HepG2 (cell line): Measurements from ENCODE around the gene ATP6V0A1. TPM values are rescaled to one million over a fixed set of nuclear protein-coding genes. Genes with fewer than 3 reads are reported as not detected.
A peak's percentile ranks its signal among the peaks of the same experiment; 100 is the strongest.

Source experiments
- ATF6 ChIP-seq: sonication (generic); formaldehyde crosslinking; conservative IDR thresholded peaks from 2 replicates; pipeline ENCODE4 v1.4.0; 2020; ENCODE audit warnings: missing genetic modification reagents
- CHD4 ChIP-seq: fragments of 200-600 bp; sonication (generic); IDR thresholded peaks from 2 replicates; pipeline ENCODE4 v1.7.0; 2017; ENCODE audit warnings: mild to moderate bottlenecking, low read length, borderline replicate concordance
- EZH2 ChIP-seq: conservative IDR thresholded peaks from 2 replicates; pipeline ENCODE4 v1.6.1; 2012; ENCODE audit warnings: mild to moderate bottlenecking, low read depth, low read length, moderate library complexity
- NBN ChIP-seq: fragments of 450-650 bp; conservative IDR thresholded peaks from 2 replicates; pipeline ENCODE4 v1.6.1; 2017
- SRF ChIP-seq: IDR thresholded peaks from 2 replicates; pipeline ENCODE4 v1.6.1; 2011; ENCODE audit warnings: mild to moderate bottlenecking, low read depth, low read length, moderate library complexity
- U2AF1 ChIP-seq: fragments of 200-400 bp; formaldehyde crosslinking; optimal IDR thresholded peaks from 2 replicates; pipeline ENCODE3; 2017; ENCODE audit warnings: mild to moderate bottlenecking, low read depth, low read length
- ZBTB34 ChIP-seq: sonication (generic); formaldehyde crosslinking; IDR thresholded peaks from 2 replicates; pipeline ENCODE4 v1.8.0; 2022; ENCODE audit warnings: mild to moderate bottlenecking, missing genetic modification reagents
- ZFP36L1 ChIP-seq: sonication (generic); formaldehyde crosslinking; IDR thresholded peaks from 2 replicates; pipeline ENCODE4 v1.8.0; 2022; ENCODE audit warnings: mild to moderate bottlenecking, missing genetic modification reagents, moderate library complexity
- ZFP82 ChIP-seq: sonication (generic); formaldehyde crosslinking; IDR thresholded peaks from 2 replicates; pipeline ENCODE4 v1.5.1; 2020; ENCODE audit warnings: mild to moderate bottlenecking, missing genetic modification reagents, borderline replicate concordance
- ZNF12 ChIP-seq: sonication (generic); formaldehyde crosslinking; IDR thresholded peaks from 2 replicates; pipeline ENCODE4 v1.5.0; 2020; ENCODE audit warnings: missing genetic modification reagents
- ZNF281 ChIP-seq: sonication (generic); formaldehyde crosslinking; IDR thresholded peaks from 2 replicates; pipeline ENCODE4 v1.4.0; 2020; ENCODE audit warnings: missing genetic modification reagents, borderline replicate concordance
- polyA plus RNA-seq, 8 experiments: library from polyadenylated mRNA; depleted of rRNA in 3 of 8; stranded (reverse) in 7 of 8; unstranded in 1 of 8; fragments of >200 nt; fragmentation: Illumina TruSeq in 4 of 8; extraction: Trizol in 4 of 8; gene quantifications; 2 replicates each; pipeline versions ENCODE4 v1.2.1 to v1.2.3, GENCODE V29; 2011 to 2016; ENCODE audit warnings: low read depth in 4 of 8, missing spikeins in 1 of 8, mixed read lengths in 1 of 8; ENCODE audit not compliant: insufficient read depth in 1 of 8
- total RNA-seq, 5 experiments: library from RNA; depleted of rRNA; stranded (reverse); fragments of >200 nt; fragmentation: Illumina TruSeq; extraction: Trizol; gene quantifications; 2 replicates each; pipeline ENCODE4 v1.2.3, GENCODE V29; 2016; ENCODE audit warnings: low read depth in 1 of 5
- TF ChIP-seq, protein P1 (sequence below): sonication (generic); formaldehyde crosslinking; IDR thresholded peaks from 2 replicates; pipeline ENCODE4 v1.5.1; 2020; ENCODE audit warnings: mild to moderate bottlenecking, missing genetic modification reagents
- TF ChIP-seq, protein P2 (sequence below): sonication (generic); formaldehyde crosslinking; IDR thresholded peaks from 2 replicates; pipeline ENCODE4 v1.5.0; 2020; ENCODE audit warnings: mild to moderate bottlenecking, missing genetic modification reagents, borderline replicate concordance
- TF ChIP-seq, protein P3 (sequence below): sonication (generic); formaldehyde crosslinking; IDR thresholded peaks from 2 replicates; pipeline ENCODE4 v1.5.0; 2020; ENCODE audit warnings: missing genetic modification reagents, mild to moderate bottlenecking, borderline replicate concordance

ATP6V0A1 gene
- total and polyA plus RNA-seq, 2 of the 13 experiments (the other 11 are each of a cell fraction or from before 2014, with no cell fraction given) = 27.9 to 54.1 TPM

GRCh38 chr17:42544874-42545283 lies 86.2 kb downstream of the ATP6V0A1 start (continued):
- TF ChIP-seq ZNF281 (CRISPR knock-in tag) (no peak), ZFP36L1 (CRISPR knock-in tag) (peak; percentile 69; the same call in 1 of the 2 replicates), ZBTB34 (no peak), SRF (no peak), ATF6 (CRISPR knock-in tag) (no peak), ZNF12 (CRISPR knock-in tag) (no peak), EZH2 (no peak), CHD4 (no peak), NBN (no peak), ZFP82 (no peak), U2AF1 (no peak)
- TF ChIP-seq, protein P1, sequence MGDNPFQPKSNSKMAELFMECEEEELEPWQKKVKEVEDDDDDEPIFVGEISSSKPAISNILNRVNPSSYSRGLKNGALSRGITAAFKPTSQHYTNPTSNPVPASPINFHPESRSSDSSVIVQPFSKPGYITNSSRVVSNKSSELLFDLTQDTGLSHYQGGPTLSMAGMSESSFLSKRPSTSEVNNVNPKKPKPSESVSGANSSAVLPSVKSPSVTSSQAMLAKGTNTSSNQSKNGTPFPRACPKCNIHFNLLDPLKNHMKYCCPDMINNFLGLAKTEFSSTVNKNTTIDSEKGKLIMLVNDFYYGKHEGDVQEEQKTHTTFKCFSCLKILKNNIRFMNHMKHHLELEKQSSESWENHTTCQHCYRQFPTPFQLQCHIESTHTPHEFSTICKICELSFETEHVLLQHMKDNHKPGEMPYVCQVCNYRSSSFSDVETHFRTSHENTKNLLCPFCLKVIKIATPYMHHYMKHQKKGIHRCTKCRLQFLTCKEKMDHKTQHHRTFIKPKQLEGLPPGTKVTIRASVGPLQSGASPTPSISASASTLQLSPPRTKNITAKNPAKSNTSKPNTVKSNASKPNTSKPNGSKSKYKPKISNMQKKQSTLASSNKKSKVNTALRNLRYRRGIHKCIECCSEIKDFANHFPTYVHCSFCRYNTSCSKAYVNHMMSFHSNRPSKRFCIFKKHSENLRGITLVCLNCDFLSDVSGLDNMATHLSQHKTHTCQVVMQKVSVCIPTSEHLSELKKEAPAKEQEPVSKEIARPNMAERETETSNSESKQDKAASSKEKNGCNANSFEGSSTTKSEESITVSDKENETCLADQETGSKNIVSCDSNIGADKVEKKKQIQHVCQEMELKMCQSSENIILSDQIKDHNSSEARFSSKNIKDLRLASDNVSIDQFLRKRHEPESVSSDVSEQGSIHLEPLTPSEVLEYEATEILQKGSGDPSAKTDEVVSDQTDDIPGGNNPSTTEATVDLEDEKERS (CRISPR knock-in tag) = no peak
- TF ChIP-seq, protein P2, sequence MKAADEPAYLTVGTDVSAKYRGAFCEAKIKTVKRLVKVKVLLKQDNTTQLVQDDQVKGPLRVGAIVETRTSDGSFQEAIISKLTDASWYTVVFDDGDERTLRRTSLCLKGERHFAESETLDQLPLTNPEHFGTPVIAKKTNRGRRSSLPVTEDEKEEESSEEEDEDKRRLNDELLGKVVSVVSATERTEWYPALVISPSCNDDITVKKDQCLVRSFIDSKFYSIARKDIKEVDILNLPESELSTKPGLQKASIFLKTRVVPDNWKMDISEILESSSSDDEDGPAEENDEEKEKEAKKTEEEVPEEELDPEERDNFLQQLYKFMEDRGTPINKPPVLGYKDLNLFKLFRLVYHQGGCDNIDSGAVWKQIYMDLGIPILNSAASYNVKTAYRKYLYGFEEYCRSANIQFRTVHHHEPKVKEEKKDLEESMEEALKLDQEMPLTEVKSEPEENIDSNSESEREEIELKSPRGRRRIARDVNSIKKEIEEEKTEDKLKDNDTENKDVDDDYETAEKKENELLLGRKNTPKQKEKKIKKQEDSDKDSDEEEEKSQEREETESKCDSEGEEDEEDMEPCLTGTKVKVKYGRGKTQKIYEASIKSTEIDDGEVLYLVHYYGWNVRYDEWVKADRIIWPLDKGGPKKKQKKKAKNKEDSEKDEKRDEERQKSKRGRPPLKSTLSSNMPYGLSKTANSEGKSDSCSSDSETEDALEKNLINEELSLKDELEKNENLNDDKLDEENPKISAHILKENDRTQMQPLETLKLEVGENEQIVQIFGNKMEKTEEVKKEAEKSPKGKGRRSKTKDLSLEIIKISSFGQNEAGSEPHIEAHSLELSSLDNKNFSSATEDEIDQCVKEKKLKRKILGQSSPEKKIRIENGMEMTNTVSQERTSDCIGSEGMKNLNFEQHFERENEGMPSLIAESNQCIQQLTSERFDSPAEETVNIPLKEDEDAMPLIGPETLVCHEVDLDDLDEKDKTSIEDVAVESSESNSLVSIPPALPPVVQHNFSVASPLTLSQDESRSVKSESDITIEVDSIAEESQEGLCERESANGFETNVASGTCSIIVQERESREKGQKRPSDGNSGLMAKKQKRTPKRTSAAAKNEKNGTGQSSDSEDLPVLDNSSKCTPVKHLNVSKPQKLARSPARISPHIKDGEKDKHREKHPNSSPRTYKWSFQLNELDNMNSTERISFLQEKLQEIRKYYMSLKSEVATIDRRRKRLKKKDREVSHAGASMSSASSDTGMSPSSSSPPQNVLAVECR = peak; percentile 52
- TF ChIP-seq, protein P3, sequence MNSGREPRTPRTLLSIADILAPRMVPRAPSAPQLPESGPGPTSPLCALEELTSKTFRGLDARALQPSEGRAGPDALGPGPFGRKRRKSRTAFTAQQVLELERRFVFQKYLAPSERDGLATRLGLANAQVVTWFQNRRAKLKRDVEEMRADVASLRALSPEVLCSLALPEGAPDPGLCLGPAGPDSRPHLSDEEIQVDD (CRISPR knock-in tag) = no peak
